DND-41 (cell line): ENCODE measurements around the gene IDH3G.

ENCODE experiments used
- ATAC-seq: fragments of 200-7000 bp; cut with Tn5 transposase; 3 replicates; pipeline ENCODE4 v1.9.1; 2021; ENCODE audit warnings: low read depth; ENCODE audit not compliant: insufficient read depth
- DNase-seq: peaks from one replicate; pipeline ENCODE4 v3.0.0-alpha.2; 2020
- H2AFZ ChIP-seq: 2 replicates; pipeline ENCODE4 v1.6.0; 2012; ENCODE audit warnings: low read depth, low read length
- H3K27ac ChIP-seq: 2 replicates; pipeline ENCODE4 v1.5.1; 2012; ENCODE audit warnings: low read length, inconsistent platforms
- H3K27me3 ChIP-seq: fragments of 200-600 bp; sonication (generic); 2 replicates; pipeline ENCODE4 v1.6.0; 2012; ENCODE audit warnings: low read length, mild to moderate bottlenecking, inconsistent platforms; ENCODE audit not compliant: insufficient read depth, poor library complexity
- H3K36me3 ChIP-seq: 2 replicates; pipeline ENCODE4 v1.5.1; 2012; ENCODE audit warnings: low read length, inconsistent platforms; ENCODE audit not compliant: insufficient read depth
- H3K4me1 ChIP-seq: 2 replicates; pipeline ENCODE4 v1.5.1; 2012; ENCODE audit warnings: mild to moderate bottlenecking, low read length; ENCODE audit not compliant: insufficient read depth
- H3K4me2 ChIP-seq: 2 replicates; pipeline ENCODE4 v1.6.0; 2012; ENCODE audit warnings: mild to moderate bottlenecking, moderate library complexity, low read length, inconsistent platforms; ENCODE audit not compliant: insufficient read depth
- H3K4me3 ChIP-seq, 2 experiments: fragments of 200-600 bp in 1 of 2; shearing (Covaris generic) in 1 of 2; 2 replicates each; pipeline ENCODE4 v1.5.1; 2012 to 2016; ENCODE audit warnings: inconsistent platforms in 2 of 2, low read length in 2 of 2, mild to moderate bottlenecking in 2 of 2, low read depth in 1 of 2, moderate library complexity in 1 of 2
- H3K79me2 ChIP-seq: 2 replicates; pipeline ENCODE4 v1.6.0; 2012; ENCODE audit warnings: low read length, inconsistent platforms; ENCODE audit not compliant: insufficient read depth
- H3K9ac ChIP-seq: 2 replicates; pipeline ENCODE4 v1.6.0; 2012; ENCODE audit warnings: low read depth, mild to moderate bottlenecking, inconsistent platforms, low read length, moderate library complexity
- H3K9me3 ChIP-seq: 2 replicates; pipeline ENCODE4 v1.5.1; 2012; ENCODE audit warnings: low read length, moderate library complexity, mild to moderate bottlenecking, inconsistent platforms; ENCODE audit not compliant: insufficient read depth, severe bottlenecking
- H4K20me1 ChIP-seq: 2 replicates; pipeline ENCODE4 v1.6.0; 2012; ENCODE audit warnings: low read length; ENCODE audit not compliant: insufficient read depth
- CTCF ChIP-seq: IDR thresholded peaks from 2 replicates; pipeline ENCODE4 v1.5.1; 2012; ENCODE audit warnings: borderline replicate concordance, low read length, moderate library complexity, mild to moderate bottlenecking; ENCODE audit not compliant: poor library complexity, severe bottlenecking; ENCODE audit errors: extremely low read depth
- EZH2 ChIP-seq: IDR thresholded peaks from 3 replicates; pipeline ENCODE4 v1.6.1; 2012; ENCODE audit warnings: borderline replicate concordance, low read depth, mild to moderate bottlenecking, moderate library complexity, low read length, inconsistent platforms; ENCODE audit not compliant: severe bottlenecking

IDH3G gene

GRCh38 chrX:153768311-153769157, 25.6 kb downstream of the IDH3G start:
- no peak for ATAC-seq
- H3K4me3 ChIP-seq = no peak overlapping the region
- H3K4me2 ChIP-seq = no peak overlapping the region
- TF ChIP-seq EZH2 (no peak), CTCF (no peak)
- no peaks in the 10 kb centered on the region for H3K9me3 ChIP-seq
- H4K20me1 ChIP-seq = peaks cover 3% of the 10 kb centered on the region; the same call in 1 of the 2 replicates
- no peaks in the 10 kb centered on the region for H3K79me2 ChIP-seq
- no peaks in the 10 kb centered on the region for H3K36me3 ChIP-seq
- no peak overlapping the region for H2AFZ ChIP-seq
- DNase-seq = no peak
- H3K9ac ChIP-seq = no peak overlapping the region
- H3K4me1 ChIP-seq = peaks cover 24% of the 10 kb centered on the region
- H3K27me3 ChIP-seq = no peaks in the 10 kb centered on the region
- no peak overlapping the region for H3K27ac ChIP-seq

- H3K27ac ChIP-seq = no peak overlapping the region
- peaks cover 24% of the 10 kb centered on the region for H3K4me1 ChIP-seq
Measured at GRCh38 chrX:153767674-153768055, 26.5 kb downstream of the IDH3G start.

GRCh38 chrX:153766871-153767673, 27.1 kb downstream of the IDH3G start:
- H3K4me2 ChIP-seq = peak overlapping the region; percentile 59
- no peak for DNase-seq
- peak overlapping the region; percentile 41 for H3K9ac ChIP-seq
- H3K79me2 ChIP-seq = no peaks in the 10 kb centered on the region
- no peak for ATAC-seq
- TF ChIP-seq CTCF = no peak
- no peak for TF ChIP-seq EZH2
- H2AFZ ChIP-seq = no peak overlapping the region
- H4K20me1 ChIP-seq = peaks cover 4% of the 10 kb centered on the region; the same call in 1 of the 2 replicates
- H3K27ac ChIP-seq = 0 out of 2 replicates have a peak overlapping the region, but pooled peaks have one; percentile 32
- peak overlapping the region in 1 of 2 experiments; percentile 45; a peak in 1 of 4 replicates for H3K4me3 ChIP-seq
- no peaks in the 10 kb centered on the region for H3K9me3 ChIP-seq
- H3K36me3 ChIP-seq = no peaks in the 10 kb centered on the region
- no peaks in the 10 kb centered on the region for H3K27me3 ChIP-seq
- peaks cover 24% of the 10 kb centered on the region for H3K4me1 ChIP-seq

More at GRCh38 chrX:153767674-153768055, 26.5 kb downstream of the IDH3G start:
- DNase-seq = no peak
- no peaks in the 10 kb centered on the region for H3K36me3 ChIP-seq
- H3K9me3 ChIP-seq = no peaks in the 10 kb centered on the region
- peaks cover 4% of the 10 kb centered on the region; the same call in 1 of the 2 replicates for H4K20me1 ChIP-seq
- H2AFZ ChIP-seq = no peak overlapping the region
- H3K9ac ChIP-seq = no peak overlapping the region
- H3K27me3 ChIP-seq = no peaks in the 10 kb centered on the region
- no peak overlapping the region for H3K4me2 ChIP-seq
- no peak overlapping the region for H3K4me3 ChIP-seq
- no peak for TF ChIP-seq CTCF
- no peak for TF ChIP-seq EZH2
- H3K79me2 ChIP-seq = no peaks in the 10 kb centered on the region
- ATAC-seq = no peak
